Activated naive CD4-positive, alpha-beta T cell treated with anti-CD3 and anti-CD28 coated beads, Interleukin-2, amount 50 U/mL, for 16 hours (primary cell): ENCODE data around the gene KAZN.

Experiments used
- DNase-seq: peaks from one replicate; pipeline ENCODE4 v3.0.0-alpha.2; 2020

Gene KAZN

GRCh38 chr1:14925336-14926136 lies 327.1 kb downstream of the KAZN start:
- DNase-seq, result no peak

- DNase-seq, result no peak
Measured at GRCh38 chr1:14926229-14926628, 327.7 kb downstream of the KAZN start.

DNA sequence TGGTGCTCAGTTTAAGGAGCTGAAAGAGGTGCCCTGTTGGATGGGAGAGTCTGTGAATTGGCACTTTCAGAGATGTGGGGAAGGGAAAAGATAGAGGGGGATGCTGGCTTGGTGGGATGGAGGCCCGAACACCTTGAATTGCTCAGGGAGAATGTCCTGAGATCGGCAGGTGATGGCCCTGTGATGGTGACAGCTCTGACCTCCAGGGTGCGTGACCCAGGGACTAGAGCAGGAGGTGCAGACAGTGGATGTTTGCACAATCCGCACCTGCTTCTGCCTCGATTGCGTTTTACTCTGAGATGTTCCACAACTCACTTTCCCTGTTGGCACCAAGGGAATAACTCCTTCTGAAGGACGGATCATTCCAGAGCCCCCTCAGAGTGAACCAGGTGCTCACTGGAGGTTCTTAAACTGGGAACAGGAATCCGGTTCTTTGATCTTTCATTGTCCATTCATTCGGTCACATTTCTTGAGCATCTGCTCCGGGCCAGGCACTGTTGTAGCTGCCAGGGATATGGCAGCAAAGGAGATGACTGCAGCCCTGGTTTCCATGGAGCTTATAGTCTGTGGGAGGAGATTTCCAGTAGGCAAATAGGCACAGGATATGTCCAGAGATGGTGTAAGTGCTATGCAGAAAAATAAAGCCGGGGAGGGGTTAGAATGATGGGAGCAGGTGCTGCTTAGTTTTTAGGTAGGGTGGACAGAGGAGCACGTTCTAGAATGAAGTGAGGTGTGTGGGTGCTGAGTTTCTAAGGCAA lies 328.5 kb downstream of the KAZN start:
- no peak for DNase-seq

DNA sequence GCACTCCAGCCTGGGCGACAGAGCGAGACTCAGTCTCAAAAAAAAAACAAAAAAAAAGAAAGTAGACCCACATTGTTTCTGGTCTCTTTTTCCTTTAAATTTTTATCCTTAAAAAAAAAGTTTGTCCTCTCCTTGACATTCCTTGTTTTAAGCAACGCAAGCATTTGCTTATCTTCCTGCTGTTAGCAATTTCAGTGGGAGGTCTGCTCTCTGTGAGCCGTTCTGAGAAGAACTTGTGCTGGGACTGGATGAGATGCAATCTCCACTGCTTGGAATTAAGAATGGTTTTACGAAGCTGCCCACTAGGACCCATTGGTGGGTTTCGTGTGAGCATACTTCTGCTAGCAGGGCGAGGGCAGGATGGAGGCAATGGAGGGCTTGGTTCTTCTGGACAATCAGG lies 329.9 kb downstream of the KAZN start:
- no peak for DNase-seq

- no peak for DNase-seq
Measured at GRCh38 chr1:14928886-14929546, 330.5 kb downstream of the KAZN start.

DNA sequence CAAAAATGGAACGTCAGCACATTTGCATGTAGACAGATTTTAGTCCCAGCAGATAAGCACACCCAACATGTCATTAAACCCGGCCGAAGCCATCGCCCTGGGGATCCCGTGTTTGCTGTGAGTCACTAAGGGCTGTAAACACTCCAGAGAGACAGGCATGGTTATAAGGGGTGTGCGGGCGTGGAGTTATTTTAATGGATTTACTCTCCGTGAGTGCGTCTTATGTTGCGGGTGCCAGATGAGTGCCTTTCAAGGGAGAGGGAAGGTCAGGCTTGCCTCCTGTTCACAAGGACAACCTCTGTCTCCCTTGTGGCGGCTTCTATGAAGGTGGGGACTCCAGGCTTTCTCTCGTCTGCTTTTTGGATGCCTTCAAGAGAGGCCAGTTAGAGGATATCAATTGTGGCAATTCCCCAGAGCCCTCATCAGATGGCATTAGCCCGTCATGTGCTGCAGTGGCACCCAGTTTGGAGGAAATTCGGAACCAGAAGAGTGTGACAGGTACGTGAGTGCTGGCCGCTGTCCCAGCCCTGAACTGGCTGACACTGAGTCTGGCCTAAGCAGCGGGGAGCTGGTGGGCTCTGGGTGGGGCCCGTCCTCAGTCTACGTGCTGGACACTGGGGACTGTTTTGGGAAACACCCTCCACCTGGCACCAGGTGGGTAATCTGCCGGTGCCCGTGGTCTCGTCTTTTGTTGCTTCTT lies 331.2 kb downstream of the KAZN start:
- DNase-seq, result no peak

- no peak for DNase-seq
Measured at GRCh38 chr1:14930247-14930965, 331.9 kb downstream of the KAZN start.

- no peak for DNase-seq
Measured at GRCh38 chr1:14932034-14932638, 333.7 kb downstream of the KAZN start.

- no peak for DNase-seq
Measured at GRCh38 chr1:14934867-14935266, 336.4 kb downstream of the KAZN start.

- DNase-seq, result no peak
Measured at GRCh38 chr1:14936815-14937214, 338.3 kb downstream of the KAZN start.

DNA sequence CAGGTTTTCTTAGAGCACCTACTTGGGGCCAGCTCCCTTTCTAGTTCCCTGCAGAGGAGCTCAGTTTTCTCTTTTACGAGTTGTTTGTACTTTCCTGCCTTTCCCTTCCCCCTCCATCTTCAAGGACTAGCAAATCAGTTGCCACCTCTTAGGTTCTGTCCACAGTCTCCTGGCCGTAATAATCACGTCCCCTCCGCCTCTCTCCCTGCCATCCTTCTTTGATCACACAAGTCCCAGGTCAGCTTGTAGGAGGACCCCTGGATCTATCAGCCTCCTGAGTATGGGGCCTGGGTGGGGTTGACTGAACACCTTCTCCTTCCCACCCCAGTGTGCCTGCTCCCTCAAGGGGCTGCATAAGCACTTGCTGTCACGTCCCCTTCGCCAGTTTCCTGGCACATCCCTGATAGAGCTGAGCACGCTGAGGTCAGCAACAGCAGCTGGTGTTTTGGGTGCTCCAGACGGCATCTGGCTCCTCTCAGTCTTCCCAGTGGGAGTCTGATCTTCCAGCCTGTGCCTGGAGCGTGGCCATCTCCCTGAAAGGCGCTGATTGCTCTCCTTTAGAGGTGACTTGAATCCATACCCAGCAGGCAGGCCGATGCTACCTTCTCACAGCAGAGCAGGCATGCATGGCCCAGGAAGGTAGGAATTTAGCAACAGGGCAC lies 338.9 kb downstream of the KAZN start:
- DNase-seq, result no peak

- DNase-seq, result no peak
Measured at GRCh38 chr1:14939527-14940284, 341.2 kb downstream of the KAZN start.

GRCh38 chr1:14940285-14940870 lies 341.9 kb downstream of the KAZN start:
- no peak for DNase-seq

DNA sequence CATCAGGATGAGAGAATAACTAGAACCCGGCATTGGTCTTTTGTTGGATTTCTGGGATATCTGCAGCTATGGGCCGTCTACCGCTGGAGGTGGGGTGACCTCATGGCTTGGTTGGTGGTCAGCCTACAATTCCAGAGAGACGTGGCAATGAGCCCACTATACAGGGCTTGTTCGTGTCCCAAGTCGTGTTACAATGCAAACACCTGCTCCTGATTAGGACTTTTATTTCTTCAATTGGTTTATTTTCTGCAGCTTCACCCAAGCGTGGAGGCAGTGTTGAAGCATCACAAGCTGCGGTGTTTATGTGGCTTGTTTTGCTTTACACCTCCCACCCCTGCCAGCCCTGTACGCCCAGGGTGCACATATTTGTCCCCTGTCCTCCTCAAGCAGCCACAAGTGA lies 343.4 kb downstream of the KAZN start:
- no peak for DNase-seq

DNA sequence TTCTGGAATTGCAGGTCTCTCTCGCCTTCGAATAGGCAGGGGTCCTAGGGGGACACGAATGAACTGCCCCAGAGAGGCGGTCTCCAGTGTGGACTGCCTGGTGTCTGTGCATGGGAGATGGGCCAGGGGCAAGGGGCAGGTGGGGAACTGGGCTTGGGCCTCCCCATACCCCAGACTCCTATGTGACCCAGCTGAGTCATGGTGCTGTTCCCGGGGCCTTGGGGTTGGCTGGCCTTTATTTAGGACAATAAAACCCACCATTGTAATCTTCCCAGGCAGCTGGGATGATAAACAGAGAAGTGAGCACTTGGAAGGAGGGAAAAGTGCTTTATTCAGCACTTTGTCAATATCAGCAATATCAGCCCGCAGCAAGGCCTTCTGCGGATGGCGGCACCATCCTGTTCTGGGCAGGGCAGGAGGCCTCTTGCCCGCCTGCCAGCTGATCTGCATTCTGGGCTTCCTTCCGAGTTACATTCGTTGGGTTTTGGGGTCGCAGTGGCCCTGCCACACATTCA lies 346.0 kb downstream of the KAZN start:
- DNase-seq, result no peak

DNA sequence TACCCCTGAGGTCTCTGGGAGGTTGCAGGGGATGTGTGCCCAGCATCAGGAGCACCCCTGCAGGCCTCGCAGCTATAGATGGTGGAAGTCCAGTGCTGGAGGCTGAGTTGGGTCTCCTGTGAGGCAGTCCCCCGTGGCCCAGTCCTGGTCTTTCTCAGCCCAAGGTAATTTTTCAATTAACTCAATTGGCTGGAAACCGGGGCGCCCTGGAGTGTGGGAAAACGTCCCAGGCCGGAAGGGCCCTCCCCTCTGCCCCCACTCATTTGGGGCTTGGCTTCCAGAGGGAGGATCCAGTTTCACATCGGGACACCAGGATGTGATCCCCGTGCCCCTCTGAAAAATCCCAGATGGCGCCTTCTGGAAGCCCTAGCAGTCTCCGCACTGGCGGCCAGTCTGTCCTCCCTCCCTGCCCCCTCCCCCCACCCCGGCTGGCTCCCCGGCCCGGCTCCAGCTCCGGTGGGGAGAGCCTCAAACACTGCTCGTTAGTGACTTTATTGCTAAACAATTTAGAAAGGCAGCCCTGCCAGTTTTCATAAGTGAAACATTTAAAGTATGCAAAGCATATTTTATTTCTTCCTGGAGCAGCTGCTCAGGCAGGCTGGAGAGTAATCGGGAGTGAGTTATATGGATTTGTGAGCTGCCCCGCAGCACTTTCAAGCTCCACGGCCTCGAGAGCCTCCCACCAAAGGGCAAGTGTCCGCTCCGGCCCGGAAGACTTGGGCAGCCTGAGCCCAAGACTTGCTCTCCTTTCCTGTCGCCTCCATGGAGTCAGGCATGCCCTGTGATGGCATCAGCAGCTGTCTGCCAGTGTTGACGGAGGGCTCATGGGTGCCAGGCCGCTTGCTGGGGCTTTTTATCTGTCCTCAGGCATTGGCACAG lies 346.9 kb downstream of the KAZN start:
- DNase-seq, result no peak

DNA sequence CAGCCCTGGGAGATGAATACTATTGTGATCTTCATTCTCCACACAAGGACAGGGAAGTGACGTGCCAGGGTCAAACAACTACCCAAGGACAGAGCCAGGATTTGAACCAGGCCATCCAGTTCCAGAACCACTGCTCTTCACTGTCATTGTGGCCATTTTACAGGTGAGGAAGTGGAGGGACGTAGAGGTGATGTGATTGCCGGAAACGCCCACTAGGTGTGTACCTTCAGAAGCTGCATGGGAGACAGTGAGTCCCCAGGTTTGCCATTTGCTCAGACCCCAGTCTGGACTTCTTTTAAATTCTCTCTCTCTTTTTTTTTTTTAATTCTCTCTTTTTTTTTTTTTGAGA lies 347.5 kb downstream of the KAZN start:
- no peak for DNase-seq

GRCh38 chr1:14946684-14947238 lies 348.3 kb downstream of the KAZN start:
- DNase-seq, result no peak

- DNase-seq, result no peak
Measured at GRCh38 chr1:14947421-14947820, 348.9 kb downstream of the KAZN start.
